ENCODE measurements around the gene FAM184B. TPM values are rescaled to one million over a fixed set of nuclear protein-coding genes. Genes with fewer than 3 reads are reported as not detected.

The FAM184B gene
- total RNA-seq, 1 experiment from 2014 or later = 0.09 TPM

DNA sequence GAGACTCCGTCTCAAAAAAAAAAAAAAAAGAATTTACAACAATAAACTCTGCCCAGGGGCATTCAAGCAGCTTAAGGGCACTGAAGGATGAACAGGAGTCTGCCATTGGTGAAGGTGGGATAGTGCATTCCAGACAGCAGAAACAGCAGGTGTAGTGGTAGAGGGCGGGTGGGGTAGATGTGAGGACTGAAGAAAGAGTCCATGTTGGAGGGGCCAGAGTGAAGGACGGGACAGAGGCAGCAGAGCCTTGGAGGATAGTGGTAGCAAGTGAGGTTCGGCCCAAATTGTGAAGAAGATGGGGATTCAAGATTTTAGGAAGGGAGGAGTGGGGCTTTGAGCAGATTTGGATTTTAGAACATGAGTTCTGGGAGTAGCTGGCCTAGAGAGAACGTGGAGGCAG is 91.3 kb downstream of the FAM184B start:
- H3K79me2 ChIP-seq (ENCODE audit: insufficient read depth, low read length) = no peaks in the 10 kb centered on the region
- no peak overlapping the region for H3T11ph ChIP-seq (ENCODE audit: low read length)
- H3K9me3 ChIP-seq (ENCODE audit: control insufficient read depth, low read depth, low read length) = no peaks in the 10 kb centered on the region
- H3K9me3 Mint-ChIP-seq = no peaks in the 10 kb centered on the region
- H3K27me3 Mint-ChIP-seq (ENCODE audit: low read depth) = peaks cover 2% of the 10 kb centered on the region
- TF ChIP-seq, protein P1, sequence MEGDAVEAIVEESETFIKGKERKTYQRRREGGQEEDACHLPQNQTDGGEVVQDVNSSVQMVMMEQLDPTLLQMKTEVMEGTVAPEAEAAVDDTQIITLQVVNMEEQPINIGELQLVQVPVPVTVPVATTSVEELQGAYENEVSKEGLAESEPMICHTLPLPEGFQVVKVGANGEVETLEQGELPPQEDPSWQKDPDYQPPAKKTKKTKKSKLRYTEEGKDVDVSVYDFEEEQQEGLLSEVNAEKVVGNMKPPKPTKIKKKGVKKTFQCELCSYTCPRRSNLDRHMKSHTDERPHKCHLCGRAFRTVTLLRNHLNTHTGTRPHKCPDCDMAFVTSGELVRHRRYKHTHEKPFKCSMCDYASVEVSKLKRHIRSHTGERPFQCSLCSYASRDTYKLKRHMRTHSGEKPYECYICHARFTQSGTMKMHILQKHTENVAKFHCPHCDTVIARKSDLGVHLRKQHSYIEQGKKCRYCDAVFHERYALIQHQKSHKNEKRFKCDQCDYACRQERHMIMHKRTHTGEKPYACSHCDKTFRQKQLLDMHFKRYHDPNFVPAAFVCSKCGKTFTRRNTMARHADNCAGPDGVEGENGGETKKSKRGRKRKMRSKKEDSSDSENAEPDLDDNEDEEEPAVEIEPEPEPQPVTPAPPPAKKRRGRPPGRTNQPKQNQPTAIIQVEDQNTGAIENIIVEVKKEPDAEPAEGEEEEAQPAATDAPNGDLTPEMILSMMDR (conservative IDR thresholded peaks at IDR 0.05) = no peak
- no peak overlapping the region for H4K91ac ChIP-seq (ENCODE audit: insufficient read length, low read depth, low read length)
- no peak overlapping the region for H3K9ac ChIP-seq (ENCODE audit: extremely low read depth, insufficient read length, low read length)
- no peak overlapping the region for H4K5ac ChIP-seq (ENCODE audit: insufficient read length, low read depth, low read length)
- H2BK5ac ChIP-seq (ENCODE audit: insufficient read length, low read length) = no peak overlapping the region
- H3K56ac ChIP-seq (ENCODE audit: insufficient read length, low read depth, low read length) = no peak overlapping the region
- no peak overlapping the region for H3K27ac ChIP-seq (ENCODE audit: insufficient read length, low read depth, low read length)
- H3K4me2 ChIP-seq (ENCODE audit: insufficient read depth, insufficient read length, low read length) = no peak overlapping the region
- H4K8ac ChIP-seq (replicated peaks; ENCODE audit: insufficient read length, low read depth, low read length) = no peak overlapping the region
- H3K4me3 Mint-ChIP-seq = no peak overlapping the region
- no peak overlapping the region for H2BK120ac ChIP-seq (ENCODE audit: low read depth, low read length, poor library complexity, severe bottlenecking)
- H2AFZ ChIP-seq (ENCODE audit: low read length) = no peak overlapping the region
- no peaks in the 10 kb centered on the region for H3K36me3 Mint-ChIP-seq (ENCODE audit: insufficient read depth in 1 of 3, low read depth in 3 of 3)
- H3K27ac Mint-ChIP-seq = no peak overlapping the region
- peaks cover 4 to 6% of the 10 kb centered on the region in 2 experiments; a peak in 2 of 4 replicates for H3K4me1 Mint-ChIP-seq
- no peaks in the 10 kb centered on the region for H3K27me3 ChIP-seq (ENCODE audit: insufficient read depth, low read length)
- no peak overlapping the region for H2BK20ac ChIP-seq (ENCODE audit: low read depth, low read length, poor library complexity, severe bottlenecking)
- no peak overlapping the region for H3K23ac ChIP-seq (ENCODE audit: insufficient read length, low read depth, low read length)
- H3K79me1 ChIP-seq (ENCODE audit: insufficient read depth, low read depth, low read length, poor library complexity, severe bottlenecking) = no peaks in the 10 kb centered on the region
- H4K20me1 ChIP-seq (ENCODE audit: control insufficient read depth, insufficient read depth, insufficient read length) = no peaks in the 10 kb centered on the region
- no peaks in the 10 kb centered on the region; the same call in 1 of the 2 replicates for H3K4me1 ChIP-seq (ENCODE audit: insufficient read depth, low read length)
- no peaks in the 10 kb centered on the region for H3K23me2 ChIP-seq (ENCODE audit: insufficient read length, low read depth, low read length, poor library complexity, severe bottlenecking)
- peak overlapping the region; percentile 59; the same call in 1 of the 2 replicates for H3K14ac ChIP-seq (ENCODE audit: insufficient read depth, low read length)
- no peak overlapping the region for H3K4ac ChIP-seq (ENCODE audit: low read depth, low read length)
- no peak for DNase-seq
- no peak overlapping the region for H2BK15ac ChIP-seq (ENCODE audit: low read depth, low read length)
- WGBS (ENCODE audit: extremely low coverage, insufficient read length, low lambda C conversion rate) = no CpG with 5 or more reads among the region's 5 CpGs
- no peak overlapping the region for H3K18ac ChIP-seq (ENCODE audit: insufficient read length, low read depth, low read length)
- H2BK12ac ChIP-seq (ENCODE audit: insufficient read length, low read depth, low read length) = no peak overlapping the region
- no peak overlapping the region for H2AK5ac ChIP-seq (ENCODE audit: insufficient read length, low read length)
